HG03460 (cell line): ENCODE results near the gene SPAG7.
"Not testable (repeated sequence)": the region's sequence is repeated elsewhere in the genome, so short reads cannot be mapped to it uniquely, and the experiment has no call there.

Experiments
- ATAC-seq: cut with Tn5 transposase; IDR thresholded peaks from one replicate; pipeline ENCODE4 v1.9.1; 2021; ENCODE audit not compliant: unreplicated experiment

The SPAG7 gene

GRCh38 chr17:4938069-4938491 is 29.5 kb downstream of the SPAG7 start:
- no peak for ATAC-seq

GRCh38 chr17:4937553-4937952 is 30.1 kb downstream of the SPAG7 start:
- ATAC-seq = no peak

GRCh38 chr17:4936436-4936835 is 31.2 kb downstream of the SPAG7 start:
- no peak for ATAC-seq

GRCh38 chr17:4935650-4936049 is 32.0 kb downstream of the SPAG7 start:
- ATAC-seq = no peak

GRCh38 chr17:4934173-4934979 is 33.2 kb downstream of the SPAG7 start:
- ATAC-seq = no peak

- no peak for ATAC-seq
Measured at GRCh38 chr17:4933646-4934045, 34.0 kb downstream of the SPAG7 start.

GRCh38 chr17:4932756-4933155 is 34.9 kb downstream of the SPAG7 start:
- ATAC-seq = no peak

GRCh38 chr17:4931963-4932362 is 35.7 kb downstream of the SPAG7 start, which contains the start of gene GP1BA:
Gene GP1BA, plus strand, starts transcription at chr17:4932277. Its CDS starts 328 bp downstream, at chr17:4932605.
- ATAC-seq = no peak

GRCh38 chr17:4928881-4929280 is 38.7 kb downstream of the SPAG7 start:
- ATAC-seq = no peak

GRCh38 chr17:4926577-4927335 is 40.9 kb downstream of the SPAG7 start:
- not testable (repeated sequence) for ATAC-seq

- no peak for ATAC-seq
Measured at GRCh38 chr17:4921320-4921719, 46.3 kb downstream of the SPAG7 start.

GRCh38 chr17:4920351-4921048 is 47.1 kb downstream of the SPAG7 start:
- no peak for ATAC-seq

GRCh38 chr17:4919511-4920047 is 48.0 kb downstream of the SPAG7 start:
- no peak for ATAC-seq

- not testable (repeated sequence) for ATAC-seq
Measured at GRCh38 chr17:4914551-4914950, 53.1 kb downstream of the SPAG7 start.

- no peak for ATAC-seq
Measured at GRCh38 chr17:4913994-4914393, 53.6 kb downstream of the SPAG7 start.
